Neural progenitor cell (in vitro differentiated cells): ENCODE measurements around the gene SLC25A15. TPM values are rescaled to one million over a fixed set of nuclear protein-coding genes. Genes with fewer than 3 reads are reported as not detected.

Experiments used
- DNase-seq: peaks from one replicate; pipeline ENCODE4 v3.0.0-alpha.2; 2016; ENCODE audit warnings: low spot score
- H2AFZ ChIP-seq: fragments of 200-600 bp; sonication (generic); replicated peaks from 2 replicates; pipeline ENCODE4 v1.6.1; 2016; ENCODE audit warnings: antibody characterized with exemption
- H3F3A ChIP-seq: fragments of 200-600 bp; sonication (generic); 2 replicates; pipeline ENCODE4 v1.6.1; 2016; ENCODE audit warnings: antibody characterized with exemption, low read depth
- H3K27ac ChIP-seq: fragments of 200-600 bp; sonication (generic); 2 replicates; pipeline ENCODE4 v1.5.1; 2016; ENCODE audit warnings: mild to moderate bottlenecking
- H3K27me3 ChIP-seq: fragments of 200-600 bp; sonication (generic); 2 replicates; pipeline ENCODE4 v1.6.1; 2016; ENCODE audit warnings: mild to moderate bottlenecking, moderate library complexity
- H3K36me3 ChIP-seq: fragments of 200-600 bp; sonication (generic); 2 replicates; pipeline ENCODE4 v1.5.1; 2016
- H3K4me1 ChIP-seq: fragments of 200-600 bp; sonication (generic); 2 replicates; pipeline ENCODE4 v1.6.1; 2016; ENCODE audit warnings: mixed run types
- H3K4me2 ChIP-seq: fragments of 200-600 bp; sonication (generic); 2 replicates; pipeline ENCODE4 v1.6.1; 2016
- H3K4me3 ChIP-seq: fragments of 200-600 bp; sonication (generic); 2 replicates; pipeline ENCODE4 v1.5.1; 2016
- H3K79me2 ChIP-seq: fragments of 200-600 bp; sonication (generic); 2 replicates; pipeline ENCODE4 v1.6.1; 2016; ENCODE audit warnings: low read depth
- H3K9ac ChIP-seq: fragments of 200-600 bp; sonication (generic); 2 replicates; pipeline ENCODE4 v1.6.1; 2016
- H3K9me3 ChIP-seq: fragments of 200-600 bp; sonication (generic); 2 replicates; pipeline ENCODE4 v1.5.1; 2016; ENCODE audit warnings: low read depth
- H4K20me1 ChIP-seq: fragments of 200-600 bp; sonication (generic); 2 replicates; pipeline ENCODE4 v1.6.1; 2016; ENCODE audit warnings: low read depth
- H3K27ac Mint-ChIP-seq: 3 replicates; pipeline ENCODE4 v1.8.0; 2021; ENCODE audit warnings: mixed read lengths
- H3K27me3 Mint-ChIP-seq: 2 replicates; pipeline ENCODE4 v1.8.0; 2022; ENCODE audit warnings: low read depth, mild to moderate bottlenecking, inconsistent platforms, moderate library complexity, mixed read lengths; ENCODE audit not compliant: insufficient read depth
- H3K36me3 Mint-ChIP-seq: 3 replicates; pipeline ENCODE4 v1.8.0; 2021; ENCODE audit warnings: mixed read lengths
- H3K4me1 Mint-ChIP-seq: 3 replicates; pipeline ENCODE4 v1.8.0; 2021; ENCODE audit warnings: mixed read lengths
- H3K4me3 Mint-ChIP-seq: 3 replicates; pipeline ENCODE4 v1.8.0; 2021; ENCODE audit warnings: mild to moderate bottlenecking, moderate library complexity, mixed read lengths
- H3K9me3 Mint-ChIP-seq: 3 replicates; pipeline ENCODE4 v1.8.0; 2020; ENCODE audit warnings: mixed read lengths
- CTCF ChIP-seq: fragments of 200-600 bp; sonication (generic); IDR thresholded peaks from 2 replicates; pipeline ENCODE4 v1.5.1; 2017; ENCODE audit warnings: antibody characterized with exemption, mild to moderate bottlenecking
- EZH2 ChIP-seq: fragments of 200-600 bp; sonication (generic); IDR thresholded peaks from 2 replicates; pipeline ENCODE4 v1.6.1; 2017; ENCODE audit warnings: antibody characterized with exemption, mild to moderate bottlenecking, moderate library complexity
- EZH2phosphoT487 ChIP-seq: fragments of 200-600 bp; sonication (generic); IDR thresholded peaks from 2 replicates; pipeline ENCODE4 v1.6.1; 2017; ENCODE audit warnings: antibody characterized with exemption
- total RNA-seq: library from RNA; depleted of rRNA; stranded (reverse); fragments of >200 nt; gene quantifications from 2 replicates; pipeline ENCODE4 v1.2.3, GENCODE V29; 2015; ENCODE audit warnings: low replicate concordance

The SLC25A15 gene
- total RNA-seq, 1 donor from 2014 or later: 33.7 TPM

- H3K4me2 ChIP-seq: no peak overlapping the region
- H3K27ac ChIP-seq: no peak overlapping the region
- no peaks in the 10 kb centered on the region for H3K4me1 Mint-ChIP-seq
- peaks cover 3% of the 10 kb centered on the region for H3K36me3 ChIP-seq
- no peak overlapping the region for H3K9ac ChIP-seq
- H3K4me3 Mint-ChIP-seq: no peak overlapping the region
- H3K79me2 ChIP-seq: no peaks in the 10 kb centered on the region
- no peak for TF ChIP-seq EZH2phosphoT487
- TF ChIP-seq EZH2: no peak
- TF ChIP-seq CTCF: no peak
- H2AFZ ChIP-seq: no peak overlapping the region
- H3K27me3 Mint-ChIP-seq: no peaks in the 10 kb centered on the region
- no peaks in the 10 kb centered on the region for H4K20me1 ChIP-seq
- no peaks in the 10 kb centered on the region for H3F3A ChIP-seq
- H3K9me3 Mint-ChIP-seq: peaks cover 26% of the 10 kb centered on the region
- H3K27me3 ChIP-seq: no peaks in the 10 kb centered on the region
- no peak overlapping the region for H3K27ac Mint-ChIP-seq
- H3K36me3 Mint-ChIP-seq: peaks cover 46% of the 10 kb centered on the region
- no peaks in the 10 kb centered on the region for H3K4me1 ChIP-seq
- DNase-seq: no peak
- no peak overlapping the region for H3K4me3 ChIP-seq
- peaks cover 3% of the 10 kb centered on the region for H3K9me3 ChIP-seq
Measured at GRCh38 chr13:40812724-40813445, 23.5 kb downstream of the SLC25A15 start.

DNA sequence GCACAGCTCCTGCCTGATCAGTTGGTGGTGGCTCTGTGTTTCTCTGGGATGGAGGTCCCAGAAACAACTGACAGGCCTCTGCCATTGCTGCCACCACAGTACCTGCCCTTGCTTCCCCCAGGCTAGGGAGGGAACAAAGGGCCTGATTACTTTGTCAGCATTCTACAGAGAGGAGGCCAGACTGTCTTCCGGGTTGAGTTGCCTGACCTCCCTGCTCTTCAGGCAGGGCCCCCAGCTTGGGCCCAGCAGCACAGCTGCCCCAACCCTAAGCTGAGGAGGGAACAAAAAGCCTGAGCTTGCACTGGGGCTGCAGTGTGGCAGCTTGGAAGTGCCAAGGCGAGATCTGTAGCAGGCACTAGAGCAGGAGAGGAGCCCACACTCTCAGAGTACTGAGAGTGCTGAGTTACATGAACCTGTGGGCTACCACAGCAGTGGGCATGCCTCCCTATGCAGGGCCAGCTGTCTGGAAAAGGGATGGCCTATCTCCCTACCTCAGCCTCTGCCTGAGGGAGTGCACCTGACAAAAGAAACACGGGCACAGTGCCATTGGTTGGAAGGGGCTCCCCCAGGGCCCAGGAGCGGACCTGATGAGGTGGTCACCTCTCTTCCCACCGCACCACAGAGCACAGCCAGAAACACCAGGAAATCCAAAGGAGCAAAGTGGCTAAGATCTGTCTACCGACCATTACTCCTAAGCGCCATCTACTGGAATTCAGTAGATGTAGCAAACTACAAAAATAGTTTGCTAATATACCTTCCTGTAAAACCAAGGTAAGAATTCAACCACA lies 24.4 kb downstream of the SLC25A15 start:
- Histone ChIP-seq H3K4me2 (no peak overlapping the region), H4K20me1 (no peaks in the 10 kb centered on the region), H2AFZ (no peak overlapping the region), H3K36me3 (peaks cover 3% of the 10 kb centered on the region), H3F3A (no peaks in the 10 kb centered on the region), H3K9me3 (peaks cover 3% of the 10 kb centered on the region), H3K4me3 (no peak overlapping the region), H3K27ac (no peak overlapping the region), H3K79me2 (no peaks in the 10 kb centered on the region), H3K4me1 (no peaks in the 10 kb centered on the region), H3K9ac (no peak overlapping the region), H3K27me3 (no peaks in the 10 kb centered on the region)
- no peaks in the 10 kb centered on the region for H3K27me3 Mint-ChIP-seq
- H3K27ac Mint-ChIP-seq: no peak overlapping the region
- H3K9me3 Mint-ChIP-seq: peaks cover 26% of the 10 kb centered on the region
- DNase-seq: peak; percentile 41
- no peaks in the 10 kb centered on the region for H3K4me1 Mint-ChIP-seq
- H3K4me3 Mint-ChIP-seq: no peak overlapping the region
- TF ChIP-seq EZH2phosphoT487 (no peak), CTCF (peak; percentile 59)
- peaks cover 43% of the 10 kb centered on the region for H3K36me3 Mint-ChIP-seq

DNA sequence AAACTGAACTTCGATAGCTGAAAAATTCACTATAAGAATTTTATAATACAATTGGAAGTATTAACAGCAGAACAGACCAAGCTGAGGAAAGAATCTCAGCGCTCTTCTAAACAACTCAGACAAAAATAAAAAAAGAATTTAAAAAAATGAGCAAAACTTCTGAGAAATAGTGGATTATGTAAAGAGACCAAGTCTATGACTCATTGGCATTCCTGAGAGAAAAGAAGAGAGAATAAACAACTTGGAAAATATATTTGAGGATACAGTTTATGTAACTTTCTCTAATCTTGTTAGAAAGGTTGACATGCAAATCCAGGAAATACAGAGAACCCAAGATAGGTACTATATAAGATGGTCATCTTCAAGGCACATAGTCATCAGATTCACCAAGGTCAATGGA lies 25.4 kb downstream of the SLC25A15 start:
- H3K9me3 ChIP-seq: peaks cover 3% of the 10 kb centered on the region
- Mint-ChIP-seq H3K27ac (no peak overlapping the region), H3K4me1 (no peaks in the 10 kb centered on the region), H3K4me3 (no peak overlapping the region), H3K27me3 (no peaks in the 10 kb centered on the region), H3K9me3 (peaks cover 26% of the 10 kb centered on the region), H3K36me3 (peaks cover 33% of the 10 kb centered on the region)
- H3K4me2 ChIP-seq: no peak overlapping the region
- no peak overlapping the region for H3K4me3 ChIP-seq
- H3K36me3 ChIP-seq: peaks cover under 1% of the 10 kb centered on the region
- no peak overlapping the region for H3K27ac ChIP-seq
- no peaks in the 10 kb centered on the region for H4K20me1 ChIP-seq
- H3K4me1 ChIP-seq: no peaks in the 10 kb centered on the region
- no peaks in the 10 kb centered on the region for H3K27me3 ChIP-seq
- DNase-seq: no peak
- TF ChIP-seq CTCF (no peak), EZH2phosphoT487 (no peak), EZH2 (no peak)
- no peaks in the 10 kb centered on the region for H3F3A ChIP-seq
- H3K79me2 ChIP-seq: no peaks in the 10 kb centered on the region
- no peak overlapping the region for H3K9ac ChIP-seq
- no peak overlapping the region for H2AFZ ChIP-seq
